ENCODE measurements around the gene MMP25. TPM values are rescaled to one million over a fixed set of nuclear protein-coding genes. Genes with fewer than 3 reads are reported as not detected.

Gene MMP25
- total RNA-seq, 1 donor from 2014 or later: 12.8 TPM

- H3K27ac ChIP-seq: no peak overlapping the region
- intact Hi-C loops (cut with DNase I): no loop called here
- ATAC-seq (no peak), DNase-seq (no peak)
- peaks cover 12% of the 10 kb centered on the region for H3K27me3 ChIP-seq
- no peak for TF ChIP-seq CTCF (IDR thresholded peaks at IDR 0.05)
- peak overlapping the region; percentile 68 for H3K4me3 ChIP-seq
- no peaks in the 10 kb centered on the region for H3K36me3 ChIP-seq
- H3K9me3 ChIP-seq: no peaks in the 10 kb centered on the region
- H3K4me1 ChIP-seq: peaks cover 45% of the 10 kb centered on the region
These were observed 26.6 kb upstream of the MMP25 start for GRCh38 chr16:3019594-3020246.

- ATAC-seq (peak; percentile 63), DNase-seq (peak; percentile 91)
- no peaks in the 10 kb centered on the region for H3K9me3 ChIP-seq
- H3K4me1 ChIP-seq: peaks cover 49% of the 10 kb centered on the region
- no peaks in the 10 kb centered on the region for H3K36me3 ChIP-seq
- H3K27ac ChIP-seq: peak within 1 kb of the TSS; percentile 91
- H3K4me3 ChIP-seq: peak within 1 kb of the TSS; percentile 68
- no peak for TF ChIP-seq CTCF (IDR thresholded peaks at IDR 0.05)
- intact Hi-C loops (cut with DNase I): no loop called here
- peaks cover 12% of the 10 kb centered on the region for H3K27me3 ChIP-seq
These were observed 26.1 kb upstream of the MMP25 start, which contains the start of gene TNFRSF12A for GRCh38 chr16:3020247-3020603. TNFRSF12A (plus strand) TSS chr16:3020368; CDS start chr16:3020398, 30 bp downstream.

GRCh38 chr16:3020604-3021448 is 25.5 kb upstream of the MMP25 start:
- intact Hi-C loops (cut with DNase I): no loop called here
- peak overlapping the region; percentile 91 for H3K27ac ChIP-seq
- no peaks in the 10 kb centered on the region for H3K9me3 ChIP-seq
- H3K4me3 ChIP-seq: peak overlapping the region; percentile 68
- peaks cover 12% of the 10 kb centered on the region for H3K27me3 ChIP-seq
- DNase-seq: peak; percentile 94
- no peaks in the 10 kb centered on the region for H3K36me3 ChIP-seq
- peak; percentile 64 for ATAC-seq
- H3K4me1 ChIP-seq: peaks cover 49% of the 10 kb centered on the region
- TF ChIP-seq CTCF (IDR thresholded peaks at IDR 0.05): no peak

- Histone ChIP-seq H3K4me1 (peaks cover 49% of the 10 kb centered on the region), H3K36me3 (peaks cover 7% of the 10 kb centered on the region), H3K4me3 (peak overlapping the region; percentile 68), H3K27ac (peak overlapping the region; percentile 91), H3K9me3 (no peaks in the 10 kb centered on the region), H3K27me3 (peaks cover 12% of the 10 kb centered on the region)
- peak; percentile 59 for ATAC-seq
- peak; percentile 93 for DNase-seq
- TF ChIP-seq CTCF (IDR thresholded peaks at IDR 0.05): peak; percentile 32
- intact Hi-C loops (cut with DNase I): no loop called here
These were observed 24.7 kb upstream of the MMP25 start for GRCh38 chr16:3021449-3022207.

GRCh38 chr16:3022208-3022683 is 24.1 kb upstream of the MMP25 start:
- intact Hi-C loops (cut with DNase I): no loop called here
- DNase-seq (peak; percentile 94), ATAC-seq (peak; percentile 45)
- Histone ChIP-seq H3K4me1 (peaks cover 49% of the 10 kb centered on the region), H3K27me3 (peaks cover 11% of the 10 kb centered on the region), H3K27ac (peak overlapping the region; percentile 91), H3K36me3 (peaks cover 13% of the 10 kb centered on the region), H3K4me3 (peak overlapping the region; percentile 68), H3K9me3 (no peaks in the 10 kb centered on the region)
- TF ChIP-seq CTCF (IDR thresholded peaks at IDR 0.05): no peak
